WTC11 (cell line): ENCODE results near the gene CYP3A4. TPM values are rescaled to one million over a fixed set of nuclear protein-coding genes. Genes with fewer than 3 reads are reported as not detected.
"Not testable (repeated sequence)": the region's sequence is repeated elsewhere in the genome, so short reads cannot be mapped to it uniquely, and the experiment has no call there.

Experiments
- ATAC-seq: fragments of 200-7000 bp; cut with Tn5 transposase; 2 replicates; pipeline ENCODE4 v1.10.0; 2021; ENCODE audit warnings: mild to moderate bottlenecking, moderate library complexity
- CTCF ChIA-PET: fragments of 300-600 bp; sonication (Branson Sonifier 250); formaldehyde crosslinking; loops from one replicate; lab custom pipeline; 2021; ENCODE audit warnings: antibody characterized with exemption; lab: Charles Lee
- POLR2A ChIA-PET: fragments of 350-600 bp; sonication (Branson Sonifier 250); formaldehyde crosslinking; loops from one replicate; lab custom pipeline; 2021; ENCODE audit warnings: antibody characterized with exemption; lab: Charles Lee
- DNase-seq: peaks from one replicate; pipeline ENCODE4 v3.0.0; 2021; ENCODE audit warnings: low spot score
- H3K27ac Mint-ChIP-seq: 2 replicates; pipeline ENCODE4 v1.8.0; 2021; ENCODE audit warnings: mixed read lengths
- H3K27me3 Mint-ChIP-seq: 2 replicates; pipeline ENCODE4 v1.8.0; 2021; ENCODE audit warnings: low read depth, mild to moderate bottlenecking, moderate library complexity, mixed read lengths
- H3K36me3 Mint-ChIP-seq: 2 replicates; pipeline ENCODE4 v1.8.0; 2021; ENCODE audit warnings: mixed read lengths
- H3K4me1 Mint-ChIP-seq: 2 replicates; pipeline ENCODE4 v1.8.0; 2022; ENCODE audit warnings: mixed read lengths
- H3K4me3 Mint-ChIP-seq: 2 replicates; pipeline ENCODE4 v1.8.0; 2021; ENCODE audit warnings: mild to moderate bottlenecking, moderate library complexity, mixed read lengths
- H3K9me3 Mint-ChIP-seq: 2 replicates; pipeline ENCODE4 v1.8.0; 2021; ENCODE audit warnings: mixed read lengths
- ATF1 ChIP-seq: sonication (generic); formaldehyde crosslinking; IDR thresholded peaks from 2 replicates; pipeline ENCODE4 v1.8.1; 2023; ENCODE audit warnings: mild to moderate bottlenecking, moderate library complexity, missing genetic modification reagents
- ATF2 ChIP-seq: sonication (generic); formaldehyde crosslinking; IDR thresholded peaks from 2 replicates; pipeline ENCODE4 v1.8.1; 2022; ENCODE audit warnings: low read depth, missing genetic modification reagents, borderline replicate concordance
- ATF6 ChIP-seq: sonication (generic); formaldehyde crosslinking; IDR thresholded peaks from 2 replicates; pipeline ENCODE4 v1.8.1; 2023; ENCODE audit warnings: mild to moderate bottlenecking, missing genetic modification reagents
- ERG ChIP-seq: fragments of 250-450 bp; sonication (Bioruptor Pico); IDR thresholded peaks from 2 replicates; pipeline ENCODE4 v1.8.0; 2021; ENCODE audit warnings: mild to moderate bottlenecking
- JUN ChIP-seq: sonication (generic); formaldehyde crosslinking; IDR thresholded peaks from 2 replicates; pipeline ENCODE4 v1.8.0; 2023; ENCODE audit warnings: mild to moderate bottlenecking, missing genetic modification reagents
- NFATC4 ChIP-seq: fragments of 250-450 bp; sonication (Bioruptor Pico); IDR thresholded peaks from 2 replicates; pipeline ENCODE4 v1.9.0; 2021; ENCODE audit warnings: mild to moderate bottlenecking
- OVOL2 ChIP-seq: fragments of 250-450 bp; sonication (Bioruptor Pico); IDR thresholded peaks from 2 replicates; pipeline ENCODE4 v1.9.0; 2021; ENCODE audit warnings: mild to moderate bottlenecking, borderline replicate concordance
- RELA ChIP-seq: sonication (generic); formaldehyde crosslinking; IDR thresholded peaks from 2 replicates; pipeline ENCODE4 v1.8.1; 2022; ENCODE audit warnings: missing genetic modification reagents, mild to moderate bottlenecking, borderline replicate concordance
- SMAD4 ChIP-seq: sonication (generic); formaldehyde crosslinking; IDR thresholded peaks from 2 replicates; pipeline ENCODE4 v1.8.0; 2022; ENCODE audit warnings: mild to moderate bottlenecking, missing genetic modification reagents
- TEAD4 ChIP-seq: sonication (generic); formaldehyde crosslinking; IDR thresholded peaks from 2 replicates; pipeline ENCODE4 v1.8.0; 2022; ENCODE audit warnings: mild to moderate bottlenecking, missing genetic modification reagents
- TP53 ChIP-seq: sonication (generic); formaldehyde crosslinking; IDR thresholded peaks from 2 replicates; pipeline ENCODE4 v1.8.1; 2023; ENCODE audit warnings: mild to moderate bottlenecking, missing genetic modification reagents
- ZNF281 ChIP-seq: sonication (generic); formaldehyde crosslinking; IDR thresholded peaks from 2 replicates; pipeline ENCODE4 v1.8.0; 2023; ENCODE audit warnings: mild to moderate bottlenecking, missing genetic modification reagents
- total RNA-seq: library from RNA; stranded (reverse); gene quantifications from 3 replicates; pipeline ENCODE4 v1.2.3, GENCODE V29; 2021

The CYP3A4 gene
- total RNA-seq, 1 experiment from 2014 or later, result 0.33 TPM

GRCh38 chr7:99728615-99729014 is 55.4 kb downstream of the CYP3A4 start (continued):
- TF ChIP-seq ZNF281 (CRISPR knock-in tag) (no peak), TEAD4 (CRISPR knock-in tag) (no peak), ATF2 (CRISPR knock-in tag) (no peak)

GRCh38 chr7:99723201-99723600 is 60.8 kb downstream of the CYP3A4 start:
- H3K9me3 Mint-ChIP-seq, H3K27ac Mint-ChIP-seq, ATAC-seq, H3K36me3 Mint-ChIP-seq, CTCF ChIA-PET, H3K4me3 Mint-ChIP-seq, H3K4me1 Mint-ChIP-seq, POLR2A ChIA-PET, DNase-seq: not testable (repeated sequence)
- peaks cover 12% of the 10 kb centered on the region for H3K27me3 Mint-ChIP-seq

- ChIA-PET POLR2A (no interaction called here), CTCF (no interaction called here)
- H3K27me3 Mint-ChIP-seq, result peaks cover 12% of the 10 kb centered on the region
- no peak for TF ChIP-seq ERG (CRISPR knock-in tag)
- no peak for TF ChIP-seq ATF6
- H3K27ac Mint-ChIP-seq, result no peak overlapping the region
- no peak overlapping the region for H3K4me3 Mint-ChIP-seq
- ATAC-seq (no peak), DNase-seq (no peak)
- no peaks in the 10 kb centered on the region for H3K36me3 Mint-ChIP-seq
- H3K9me3 Mint-ChIP-seq, result peaks cover 4% of the 10 kb centered on the region; the same call in 1 of the 2 replicates
- H3K4me1 Mint-ChIP-seq, result no peaks in the 10 kb centered on the region
Measured at GRCh38 chr7:99720800-99721595, 63.0 kb downstream of the CYP3A4 start.

GRCh38 chr7:99719996-99720769 is 63.8 kb downstream of the CYP3A4 start:
- Mint-ChIP-seq H3K9me3 (peaks cover 8% of the 10 kb centered on the region), H3K27ac (no peak overlapping the region), H3K27me3 (peaks cover 12% of the 10 kb centered on the region), H3K36me3 (no peaks in the 10 kb centered on the region), H3K4me1 (no peaks in the 10 kb centered on the region), H3K4me3 (no peak overlapping the region)
- ATAC-seq (no peak), DNase-seq (no peak)
- ChIA-PET POLR2A (no interaction called here), CTCF (no interaction called here)
- no peak for TF ChIP-seq ATF1
- no peak for TF ChIP-seq OVOL2 (CRISPR knock-in tag)
- no peak for TF ChIP-seq RELA (CRISPR knock-in tag)
- TF ChIP-seq JUN (CRISPR knock-in tag), result no peak
- no peak for TF ChIP-seq NFATC4 (CRISPR knock-in tag)
- TF ChIP-seq TEAD4 (CRISPR knock-in tag), result no peak
- TF ChIP-seq TP53 (CRISPR knock-in tag), result no peak
- TF ChIP-seq SMAD4, result no peak
